ENCODE data around the gene ZNF469. TPM values are rescaled to one million over a fixed set of nuclear protein-coding genes. Genes with fewer than 3 reads are reported as not detected.

ZNF469 gene
- total RNA-seq, 4 donors from 2014 or later, result 0.17 to 0.49 (median 0.40) TPM

DNA sequence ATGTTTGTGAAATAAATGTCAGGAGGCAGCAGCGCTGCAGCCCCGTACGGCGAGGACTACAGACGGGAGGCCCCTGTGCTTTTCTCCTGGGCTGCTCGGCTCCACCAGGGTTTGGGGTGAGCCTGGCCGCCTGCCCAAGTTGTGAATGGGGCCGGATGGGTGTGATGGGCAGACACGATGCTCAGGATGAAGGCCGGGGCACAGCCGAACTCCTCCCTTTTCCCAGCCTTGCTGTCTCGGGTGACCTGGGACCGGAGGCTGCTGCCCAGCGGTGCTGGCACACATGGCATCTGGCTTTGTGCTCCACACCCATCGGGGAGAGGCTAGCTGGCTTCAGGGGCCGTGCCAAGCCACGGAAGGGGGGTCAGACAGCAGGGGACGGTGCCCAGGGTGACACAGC lies 36.1 kb downstream of the ZNF469 start:
- H3K4me3 ChIP-seq (ENCODE audit: low read depth, poor library complexity, severe bottlenecking), result no peak overlapping the region
- no peak for TF ChIP-seq POLR2A (IDR thresholded peaks at IDR 0.05)
- TF ChIP-seq, protein P1, sequence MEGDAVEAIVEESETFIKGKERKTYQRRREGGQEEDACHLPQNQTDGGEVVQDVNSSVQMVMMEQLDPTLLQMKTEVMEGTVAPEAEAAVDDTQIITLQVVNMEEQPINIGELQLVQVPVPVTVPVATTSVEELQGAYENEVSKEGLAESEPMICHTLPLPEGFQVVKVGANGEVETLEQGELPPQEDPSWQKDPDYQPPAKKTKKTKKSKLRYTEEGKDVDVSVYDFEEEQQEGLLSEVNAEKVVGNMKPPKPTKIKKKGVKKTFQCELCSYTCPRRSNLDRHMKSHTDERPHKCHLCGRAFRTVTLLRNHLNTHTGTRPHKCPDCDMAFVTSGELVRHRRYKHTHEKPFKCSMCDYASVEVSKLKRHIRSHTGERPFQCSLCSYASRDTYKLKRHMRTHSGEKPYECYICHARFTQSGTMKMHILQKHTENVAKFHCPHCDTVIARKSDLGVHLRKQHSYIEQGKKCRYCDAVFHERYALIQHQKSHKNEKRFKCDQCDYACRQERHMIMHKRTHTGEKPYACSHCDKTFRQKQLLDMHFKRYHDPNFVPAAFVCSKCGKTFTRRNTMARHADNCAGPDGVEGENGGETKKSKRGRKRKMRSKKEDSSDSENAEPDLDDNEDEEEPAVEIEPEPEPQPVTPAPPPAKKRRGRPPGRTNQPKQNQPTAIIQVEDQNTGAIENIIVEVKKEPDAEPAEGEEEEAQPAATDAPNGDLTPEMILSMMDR (IDR thresholded peaks at IDR 0.05), result no peak
- 56 to 65% methylated on average over 12 to 18 of the region's 18 CpGs for WGBS, 2 donors
- intact Hi-C loops (cut with DNase I; ENCODE audit: low total_unique reads), result no loop called here
- no peak for DNase-seq (ENCODE audit: low spot score in 2 of 2)

DNA sequence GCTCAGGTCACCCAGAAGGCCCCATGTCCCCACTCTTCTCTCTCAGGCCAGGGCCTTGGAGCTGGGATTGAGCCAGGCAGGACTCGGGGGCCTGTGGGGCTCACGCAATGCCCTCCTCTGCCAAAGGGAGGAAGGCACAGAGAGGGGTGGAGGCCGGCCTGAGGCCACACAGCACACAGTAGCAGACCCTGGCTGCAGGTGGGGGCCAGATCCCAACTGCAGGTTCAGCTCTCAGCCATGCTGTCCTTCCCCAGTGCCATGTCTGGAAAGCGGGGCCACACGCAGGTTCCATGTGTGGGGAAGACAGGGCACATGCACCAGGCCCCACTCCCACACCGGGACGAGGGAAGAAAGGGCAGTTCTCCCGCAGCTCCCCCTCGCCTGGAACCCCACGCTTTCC lies 37.0 kb downstream of the ZNF469 start:
- DNase-seq (ENCODE audit: low spot score in 2 of 2), result no peak
- no peak for TF ChIP-seq POLR2A (IDR thresholded peaks at IDR 0.05)
- TF ChIP-seq, protein P1 (IDR thresholded peaks at IDR 0.05), result no peak
- intact Hi-C loops (cut with DNase I; ENCODE audit: low total_unique reads), result no loop called here
- WGBS, 2 donors, result 93 to 96% methylated on average over 9 to 10 of the region's 10 CpGs
- no peak overlapping the region for H3K4me3 ChIP-seq (ENCODE audit: low read depth, poor library complexity, severe bottlenecking)

DNA sequence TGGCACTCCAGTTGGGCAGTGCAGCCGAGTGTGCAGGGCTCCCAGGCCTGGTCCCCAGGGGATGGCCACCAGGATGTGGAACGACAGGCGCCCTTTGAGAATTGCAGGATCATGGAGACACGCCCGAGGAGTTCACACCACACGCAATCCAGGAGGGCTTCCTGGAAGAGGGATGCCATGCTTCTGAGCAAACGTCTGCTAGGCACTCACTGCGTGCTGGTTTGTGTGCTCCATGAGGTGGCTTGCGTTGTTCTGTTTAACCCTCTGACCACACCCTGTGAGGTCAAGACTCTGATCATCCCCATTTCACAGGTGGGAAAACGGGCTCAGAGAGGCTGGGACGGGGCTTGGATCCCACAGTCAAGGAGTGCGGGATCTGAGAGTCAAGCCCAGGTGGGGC lies 37.7 kb downstream of the ZNF469 start:
- DNase-seq (ENCODE audit: low spot score in 2 of 2), result no peak
- TF ChIP-seq, protein P1 (IDR thresholded peaks at IDR 0.05), result no peak
- TF ChIP-seq POLR2A (IDR thresholded peaks at IDR 0.05), result no peak
- H3K4me3 ChIP-seq (ENCODE audit: low read depth, poor library complexity, severe bottlenecking), result no peak overlapping the region
- intact Hi-C loops (cut with DNase I; ENCODE audit: low total_unique reads), result no loop called here
- WGBS, 2 donors, result 96% methylated on average over 12 of the region's 12 CpGs

DNA sequence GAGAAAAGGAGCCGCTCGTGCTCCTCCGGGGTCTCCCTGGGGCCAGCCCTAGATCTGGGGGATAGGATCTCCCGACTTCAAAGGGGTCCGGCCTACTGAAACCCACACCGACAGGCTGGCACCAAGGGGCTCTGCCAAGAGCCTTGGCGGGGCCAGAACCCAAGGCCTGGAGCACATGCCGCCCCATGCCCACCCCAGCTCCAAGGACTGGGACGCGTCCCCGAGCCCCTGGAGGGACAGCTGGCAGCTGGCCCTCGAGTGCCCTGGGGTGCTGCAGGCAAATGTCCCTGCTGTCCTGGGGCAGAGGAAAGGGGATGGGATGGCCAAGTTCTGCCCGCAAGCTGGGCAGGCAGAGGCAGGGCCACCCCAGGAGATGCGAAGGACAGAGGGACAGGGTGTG lies 38.5 kb downstream of the ZNF469 start:
- no peak overlapping the region for H3K4me3 ChIP-seq (ENCODE audit: low read depth, poor library complexity, severe bottlenecking)
- DNase-seq (ENCODE audit: low spot score in 2 of 2), result no peak
- TF ChIP-seq, protein P1 (IDR thresholded peaks at IDR 0.05), result no peak
- TF ChIP-seq POLR2A (IDR thresholded peaks at IDR 0.05), result no peak
- intact Hi-C loops (cut with DNase I; ENCODE audit: low total_unique reads), result no loop called here
- 80 to 89% methylated on average over 11 to 13 of the region's 14 CpGs for WGBS, 2 donors

DNA sequence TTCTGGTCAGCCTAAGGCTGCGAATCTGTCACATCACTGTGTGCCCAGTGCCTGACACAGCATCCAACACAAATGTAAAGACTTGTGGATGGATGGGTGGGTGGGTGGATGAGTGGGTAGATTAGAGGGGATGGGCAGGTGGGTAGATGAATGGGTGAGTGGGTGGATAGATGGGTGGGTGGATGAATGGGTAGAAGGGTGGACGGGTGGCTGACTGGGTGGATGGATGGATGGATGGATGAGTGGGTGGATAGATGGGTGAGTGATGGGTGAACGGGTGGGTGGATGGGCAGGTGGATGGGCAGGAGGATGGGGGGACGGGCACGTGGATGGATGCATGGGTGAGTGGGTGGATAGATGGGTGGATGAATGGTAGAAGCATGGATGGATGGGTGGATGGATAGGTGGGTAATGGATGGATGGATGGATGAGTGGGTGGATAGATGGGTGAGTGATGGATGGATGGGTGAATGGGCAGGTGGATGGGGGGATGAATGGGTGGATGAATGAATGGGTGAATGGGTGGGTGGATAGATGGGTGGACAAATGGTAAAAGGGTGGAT lies 39.2 kb downstream of the ZNF469 start:
- DNase-seq (ENCODE audit: low spot score in 2 of 2), result no peak
- 58% methylated on average over 5 of the region's 5 CpGs for WGBS, 2 donors
- H3K4me3 ChIP-seq (ENCODE audit: low read depth, poor library complexity, severe bottlenecking), result no peak overlapping the region
- intact Hi-C loops (cut with DNase I; ENCODE audit: low total_unique reads), result no loop called here
- TF ChIP-seq POLR2A (IDR thresholded peaks at IDR 0.05), result no peak
- TF ChIP-seq, protein P1 (IDR thresholded peaks at IDR 0.05), result no peak

Data from lower leg skin (tissue), 4 donors.